ENCODE results near the gene FOXRED2.

FOXRED2 gene
- total RNA-seq: 2.2 to 3.9 (median 2.5) reads per million in 3 donors

- H3K27me3 ChIP-seq (replicated peaks; ENCODE audit: control insufficient read depth, insufficient read depth, low read length, poor library complexity, severe bottlenecking): no peaks in the 10 kb centered on the region
- DNase-seq: peak; percentile 79 to 82 (median 81)
- H3K9me3 ChIP-seq (ENCODE audit: control insufficient read depth, low read length): no peaks in the 10 kb centered on the region
- peak within 1 kb of the TSS; percentile 34 for H3K27ac ChIP-seq (ENCODE audit: insufficient read depth, low read length, poor library complexity, severe bottlenecking)
- H3K36me3 ChIP-seq (ENCODE audit: control insufficient read depth, insufficient read depth, low read length): peaks cover 17% of the 10 kb centered on the region
- peaks cover 4% of the 10 kb centered on the region for H3K4me1 ChIP-seq (ENCODE audit: control insufficient read depth, insufficient read depth, low read length, poor library complexity, severe bottlenecking)
- peak within 1 kb of the TSS; percentile 44 for H3K4me3 ChIP-seq (ENCODE audit: insufficient read depth, low read depth, low read length, poor library complexity, severe bottlenecking)
Observed at GRCh38 chr22:36506637-36507517, at the start of gene FOXRED2. Gene FOXRED2, minus strand, starts transcription at chr22:36507040. Its CDS starts 618 bp downstream, at chr22:36506422.

- no peak for DNase-seq
- Histone ChIP-seq H3K4me1 (ENCODE audit: control insufficient read depth, insufficient read depth, low read length, poor library complexity, severe bottlenecking) (no peaks in the 10 kb centered on the region), H3K9me3 (ENCODE audit: control insufficient read depth, low read length) (no peaks in the 10 kb centered on the region), H3K27me3 (replicated peaks; ENCODE audit: control insufficient read depth, insufficient read depth, low read length, poor library complexity, severe bottlenecking) (peaks cover 5% of the 10 kb centered on the region), H3K36me3 (ENCODE audit: control insufficient read depth, insufficient read depth, low read length) (no peaks in the 10 kb centered on the region), H3K27ac (ENCODE audit: insufficient read depth, low read length, poor library complexity, severe bottlenecking) (no peak overlapping the region), H3K4me3 (ENCODE audit: insufficient read depth, low read depth, low read length, poor library complexity, severe bottlenecking) (no peak overlapping the region)
Observed at GRCh38 chr22:36554098-36554497, 47.3 kb upstream of the FOXRED2 start.

GRCh38 chr22:36552289-36552688 is 45.4 kb upstream of the FOXRED2 start:
- Histone ChIP-seq H3K9me3 (ENCODE audit: control insufficient read depth, low read length) (no peaks in the 10 kb centered on the region), H3K4me1 (ENCODE audit: control insufficient read depth, insufficient read depth, low read length, poor library complexity, severe bottlenecking) (no peaks in the 10 kb centered on the region), H3K4me3 (ENCODE audit: insufficient read depth, low read depth, low read length, poor library complexity, severe bottlenecking) (no peak overlapping the region), H3K27ac (ENCODE audit: insufficient read depth, low read length, poor library complexity, severe bottlenecking) (no peak overlapping the region), H3K36me3 (ENCODE audit: control insufficient read depth, insufficient read depth, low read length) (no peaks in the 10 kb centered on the region), H3K27me3 (replicated peaks; ENCODE audit: control insufficient read depth, insufficient read depth, low read length, poor library complexity, severe bottlenecking) (peaks cover 5% of the 10 kb centered on the region)
- no peak for DNase-seq

GRCh38 chr22:36550701-36551495 is 44.1 kb upstream of the FOXRED2 start:
- Histone ChIP-seq H3K4me1 (ENCODE audit: control insufficient read depth, insufficient read depth, low read length, poor library complexity, severe bottlenecking) (no peaks in the 10 kb centered on the region), H3K9me3 (ENCODE audit: control insufficient read depth, low read length) (no peaks in the 10 kb centered on the region), H3K4me3 (ENCODE audit: insufficient read depth, low read depth, low read length, poor library complexity, severe bottlenecking) (no peak overlapping the region), H3K27ac (ENCODE audit: insufficient read depth, low read length, poor library complexity, severe bottlenecking) (no peak overlapping the region), H3K36me3 (ENCODE audit: control insufficient read depth, insufficient read depth, low read length) (no peaks in the 10 kb centered on the region), H3K27me3 (replicated peaks; ENCODE audit: control insufficient read depth, insufficient read depth, low read length, poor library complexity, severe bottlenecking) (peaks cover 5% of the 10 kb centered on the region)
- no peak for DNase-seq

- no peak overlapping the region for H3K27ac ChIP-seq (ENCODE audit: insufficient read depth, low read length, poor library complexity, severe bottlenecking)
- DNase-seq: no peak
- peaks cover 5% of the 10 kb centered on the region for H3K27me3 ChIP-seq (replicated peaks; ENCODE audit: control insufficient read depth, insufficient read depth, low read length, poor library complexity, severe bottlenecking)
- H3K4me1 ChIP-seq (ENCODE audit: control insufficient read depth, insufficient read depth, low read length, poor library complexity, severe bottlenecking): no peaks in the 10 kb centered on the region
- no peaks in the 10 kb centered on the region for H3K36me3 ChIP-seq (ENCODE audit: control insufficient read depth, insufficient read depth, low read length)
- H3K9me3 ChIP-seq (ENCODE audit: control insufficient read depth, low read length): no peaks in the 10 kb centered on the region
- no peak overlapping the region for H3K4me3 ChIP-seq (ENCODE audit: insufficient read depth, low read depth, low read length, poor library complexity, severe bottlenecking)
Observed at GRCh38 chr22:36549033-36549432, 42.2 kb upstream of the FOXRED2 start.

GRCh38 chr22:36548606-36549005 is 41.8 kb upstream of the FOXRED2 start:
- no peaks in the 10 kb centered on the region for H3K36me3 ChIP-seq (ENCODE audit: control insufficient read depth, insufficient read depth, low read length)
- H3K4me1 ChIP-seq (ENCODE audit: control insufficient read depth, insufficient read depth, low read length, poor library complexity, severe bottlenecking): no peaks in the 10 kb centered on the region
- no peak overlapping the region for H3K27ac ChIP-seq (ENCODE audit: insufficient read depth, low read length, poor library complexity, severe bottlenecking)
- DNase-seq: no peak
- no peaks in the 10 kb centered on the region for H3K9me3 ChIP-seq (ENCODE audit: control insufficient read depth, low read length)
- H3K27me3 ChIP-seq (replicated peaks; ENCODE audit: control insufficient read depth, insufficient read depth, low read length, poor library complexity, severe bottlenecking): peaks cover 5% of the 10 kb centered on the region
- H3K4me3 ChIP-seq (ENCODE audit: insufficient read depth, low read depth, low read length, poor library complexity, severe bottlenecking): no peak overlapping the region

- no peak overlapping the region for H3K4me3 ChIP-seq (ENCODE audit: insufficient read depth, low read depth, low read length, poor library complexity, severe bottlenecking)
- no peak overlapping the region for H3K27ac ChIP-seq (ENCODE audit: insufficient read depth, low read length, poor library complexity, severe bottlenecking)
- no peaks in the 10 kb centered on the region for H3K36me3 ChIP-seq (ENCODE audit: control insufficient read depth, insufficient read depth, low read length)
- no peaks in the 10 kb centered on the region for H3K9me3 ChIP-seq (ENCODE audit: control insufficient read depth, low read length)
- H3K4me1 ChIP-seq (ENCODE audit: control insufficient read depth, insufficient read depth, low read length, poor library complexity, severe bottlenecking): no peaks in the 10 kb centered on the region
- peaks cover 5% of the 10 kb centered on the region for H3K27me3 ChIP-seq (replicated peaks; ENCODE audit: control insufficient read depth, insufficient read depth, low read length, poor library complexity, severe bottlenecking)
- DNase-seq: no peak
Observed at GRCh38 chr22:36546932-36547331, 40.1 kb upstream of the FOXRED2 start.

GRCh38 chr22:36546092-36546804 is 39.4 kb upstream of the FOXRED2 start:
- no peak for DNase-seq
- peaks cover 5% of the 10 kb centered on the region for H3K27me3 ChIP-seq (replicated peaks; ENCODE audit: control insufficient read depth, insufficient read depth, low read length, poor library complexity, severe bottlenecking)
- no peaks in the 10 kb centered on the region for H3K36me3 ChIP-seq (ENCODE audit: control insufficient read depth, insufficient read depth, low read length)
- no peaks in the 10 kb centered on the region for H3K4me1 ChIP-seq (ENCODE audit: control insufficient read depth, insufficient read depth, low read length, poor library complexity, severe bottlenecking)
- no peak overlapping the region for H3K4me3 ChIP-seq (ENCODE audit: insufficient read depth, low read depth, low read length, poor library complexity, severe bottlenecking)
- no peaks in the 10 kb centered on the region for H3K9me3 ChIP-seq (ENCODE audit: control insufficient read depth, low read length)
- no peak overlapping the region for H3K27ac ChIP-seq (ENCODE audit: insufficient read depth, low read length, poor library complexity, severe bottlenecking)

- H3K4me1 ChIP-seq (ENCODE audit: control insufficient read depth, insufficient read depth, low read length, poor library complexity, severe bottlenecking): no peaks in the 10 kb centered on the region
- no peaks in the 10 kb centered on the region for H3K27me3 ChIP-seq (replicated peaks; ENCODE audit: control insufficient read depth, insufficient read depth, low read length, poor library complexity, severe bottlenecking)
- no peaks in the 10 kb centered on the region for H3K36me3 ChIP-seq (ENCODE audit: control insufficient read depth, insufficient read depth, low read length)
- no peak overlapping the region for H3K27ac ChIP-seq (ENCODE audit: insufficient read depth, low read length, poor library complexity, severe bottlenecking)
- H3K9me3 ChIP-seq (ENCODE audit: control insufficient read depth, low read length): no peaks in the 10 kb centered on the region
- H3K4me3 ChIP-seq (ENCODE audit: insufficient read depth, low read depth, low read length, poor library complexity, severe bottlenecking): no peak overlapping the region
- DNase-seq: no peak
Observed at GRCh38 chr22:36544107-36544620, 37.3 kb upstream of the FOXRED2 start.

Data from effector memory CD4-positive, alpha-beta T cell (primary cell).